ENCODE data around the gene MAP2.

Gene MAP2

GRCh38 chr2:209425471-209426071 lies 1.7 kb downstream of the MAP2 start:
- DNase-seq, result peak; percentile 82

GRCh38 chr2:209426432-209426831 lies 2.6 kb downstream of the MAP2 start:
- DNase-seq, result peak; percentile 41

- no peak for DNase-seq
These were observed 7.9 kb downstream of the MAP2 start for GRCh38 chr2:209431701-209432100.

- DNase-seq, result no peak
These were observed 17.7 kb downstream of the MAP2 start for GRCh38 chr2:209441541-209441940.

- peak; percentile 86 for DNase-seq
These were observed 19.1 kb downstream of the MAP2 start for GRCh38 chr2:209442939-209443338.

- no peak for DNase-seq
These were observed 21.6 kb downstream of the MAP2 start for GRCh38 chr2:209445485-209445884.

GRCh38 chr2:209451209-209451834 lies 27.5 kb downstream of the MAP2 start:
- DNase-seq, result no peak

- DNase-seq, result no peak
These were observed 32.6 kb downstream of the MAP2 start for GRCh38 chr2:209456489-209456888.

- DNase-seq, result no peak
These were observed 34.4 kb downstream of the MAP2 start for GRCh38 chr2:209458008-209458979.

- DNase-seq, result no peak
These were observed 35.5 kb downstream of the MAP2 start for GRCh38 chr2:209459359-209459758.

- DNase-seq, result no peak
These were observed 36.4 kb downstream of the MAP2 start for GRCh38 chr2:209460151-209460761.

- DNase-seq, result no peak
These were observed 39.4 kb downstream of the MAP2 start for GRCh38 chr2:209463226-209463625.

GRCh38 chr2:209463835-209464234 lies 40.0 kb downstream of the MAP2 start:
- DNase-seq, result no peak

GRCh38 chr2:209468846-209469245 lies 45.0 kb downstream of the MAP2 start:
- no peak for DNase-seq

- DNase-seq, result no peak
These were observed 45.6 kb downstream of the MAP2 start for GRCh38 chr2:209469481-209469880.

- no peak for DNase-seq
These were observed 46.6 kb downstream of the MAP2 start for GRCh38 chr2:209470466-209470865.

- DNase-seq, result no peak
These were observed 47.2 kb downstream of the MAP2 start for GRCh38 chr2:209471037-209471436.

- no peak for DNase-seq
These were observed 48.4 kb downstream of the MAP2 start for GRCh38 chr2:209472112-209472832.

- DNase-seq, result no peak
These were observed 49.0 kb downstream of the MAP2 start for GRCh38 chr2:209472871-209473270.

- DNase-seq, result no peak
These were observed 50.1 kb downstream of the MAP2 start for GRCh38 chr2:209473930-209474419.

GRCh38 chr2:209474960-209475359 lies 51.1 kb downstream of the MAP2 start:
- DNase-seq, result no peak

All from NCI-H526 treated with DMSO at 0.1 percent for 48 hours (cell line).